K562 (cell line): ENCODE results near the gene KDF1. TPM values are rescaled to one million over a fixed set of nuclear protein-coding genes. Genes with fewer than 3 reads are reported as not detected.

ENCODE experiments used
- ATF1 ChIP-seq, 2 experiments: fragments of 450-650 bp in 1 of 2; IDR thresholded peaks; 2 replicates each; pipeline ENCODE4 v1.6.1; 2016; ENCODE audit warnings: missing compliant biosample characterization in 1 of 2, missing genetic modification characterization in 1 of 2
- CEBPB ChIP-seq: fragments of 450-650 bp; IDR thresholded peaks from 2 replicates; pipeline ENCODE4 v1.6.1; 2016; ENCODE audit warnings: missing genetic modification characterization, missing compliant biosample characterization
- CREB1 ChIP-seq, 2 experiments: sonication (generic) in 1 of 2; formaldehyde crosslinking in 1 of 2; IDR thresholded peaks; 2 replicates each; pipeline versions ENCODE4 v1.6.1 to v1.8.0; 2012 to 2022; ENCODE audit warnings: inconsistent platforms in 1 of 2, mild to moderate bottlenecking in 1 of 2, missing genetic modification reagents in 1 of 2, moderate library complexity in 1 of 2
- GATA2 ChIP-seq: sonication (generic); formaldehyde crosslinking; IDR thresholded peaks from 2 replicates; pipeline ENCODE4 v1.4.0; 2020; ENCODE audit warnings: mild to moderate bottlenecking, missing genetic modification reagents
- KAT2B ChIP-seq: IDR thresholded peaks from one replicate; pipeline ENCODE4 v1.6.1; 2012; ENCODE audit warnings: low read depth, mild to moderate bottlenecking, control low read depth, inconsistent platforms, low read length, moderate library complexity
- KDM2B ChIP-seq: fragments of 250-450 bp; sonication (Bioruptor Pico); IDR thresholded peaks from 2 replicates; pipeline ENCODE4 v1.8.0; 2021; ENCODE audit warnings: mild to moderate bottlenecking, moderate library complexity
- LARP7 ChIP-seq: fragments of 450-650 bp; IDR thresholded peaks from 2 replicates; pipeline ENCODE4 v1.6.1; 2016
- MEF2D ChIP-seq: conservative IDR thresholded peaks from 2 replicates; pipeline ENCODE4 v1.6.1; 2016; ENCODE audit warnings: low read depth, missing genetic modification characterization, missing compliant biosample characterization
- MTF1 ChIP-seq: fragments of 250-450 bp; sonication (Bioruptor Pico); IDR thresholded peaks from 2 replicates; pipeline ENCODE4 v1.9.0; 2021; ENCODE audit warnings: moderate library complexity, mild to moderate bottlenecking, inconsistent platforms, borderline replicate concordance
- PTRF ChIP-seq: fragments of 450-650 bp; IDR thresholded peaks from 2 replicates; pipeline ENCODE4 v1.6.1; 2016; ENCODE audit warnings: mild to moderate bottlenecking, missing genetic modification characterization, missing compliant biosample characterization
- RAD51 ChIP-seq: fragments of 450-650 bp; IDR thresholded peaks from 2 replicates; pipeline ENCODE4 v1.7.1; 2016; ENCODE audit warnings: low read depth, mild to moderate bottlenecking, borderline replicate concordance
- SMAD1 ChIP-seq: fragments of 150-350 bp; IDR thresholded peaks from 2 replicates; pipeline ENCODE4 v1.6.1; 2014; ENCODE audit warnings: low read length, low read depth; ENCODE audit not compliant: partially characterized antibody
- SMARCA5 ChIP-seq: fragments of 450-650 bp; IDR thresholded peaks from 2 replicates; pipeline ENCODE4 v1.6.1; 2016
- ZFP1 ChIP-seq: fragments of 450-650 bp; formaldehyde crosslinking; IDR thresholded peaks from 2 replicates; pipeline ENCODE4 v1.4.0; 2020; ENCODE audit warnings: mild to moderate bottlenecking, mixed read lengths
- ZNF24 ChIP-seq: fragments of 450-650 bp; IDR thresholded peaks from 2 replicates; pipeline ENCODE4 v1.6.1; 2016
- ZNF324 ChIP-seq: fragments of 250-450 bp; sonication (Bioruptor Pico); IDR thresholded peaks from 2 replicates; pipeline ENCODE4 v1.4.0; 2020; ENCODE audit warnings: mild to moderate bottlenecking
- polyA plus RNA-seq, 8 experiments: library from polyadenylated mRNA; depleted of rRNA in 4 of 8; stranded (reverse) in 5 of 8; unstranded in 3 of 8; fragments of >200 nt; fragmentation: Nextera tagmentation in 2 of 8; fragmentation: Illumina TruSeq in 1 of 8; extraction: Ambion mirVana in 2 of 8; extraction: Trizol in 1 of 8; gene quantifications; 2 replicates each; pipeline versions ENCODE4 v1.2.1 to v1.2.3, GENCODE V29; 2011 to 2014; ENCODE audit warnings: inconsistent platforms in 1 of 8, missing spikeins in 1 of 8
- total RNA-seq, 7 experiments: library from RNA; depleted of rRNA in 6 of 7; stranded (reverse); fragments of >200 nt in 6 of 7; fragmentation: Illumina TruSeq in 2 of 7; extraction: Trizol in 2 of 7; gene quantifications; 2 replicates each; pipeline versions ENCODE4 v1.2.1 to v1.2.3, GENCODE V29; 2011 to 2021; ENCODE audit warnings: low replicate concordance in 1 of 7
- TF ChIP-seq, protein P1 (sequence below), 2 experiments: fragments of 450-650 bp; IDR thresholded peaks; 2 replicates each; pipeline ENCODE4 v1.6.1; 2018; ENCODE audit warnings: mild to moderate bottlenecking in 2 of 2, low read depth in 1 of 2; ENCODE audit not compliant: partially characterized antibody in 2 of 2
- TF ChIP-seq, protein P2 (sequence below): fragments of 450-650 bp; IDR thresholded peaks from 2 replicates; pipeline ENCODE4 v1.7.0; 2016; ENCODE audit warnings: borderline replicate concordance
- TF ChIP-seq, protein P3 (sequence below): fragments of 250-450 bp; sonication (Bioruptor Pico); IDR thresholded peaks from 2 replicates; pipeline ENCODE4 v1.4.0; 2020; ENCODE audit warnings: mild to moderate bottlenecking, moderate library complexity

The KDF1 gene
- total and polyA plus RNA-seq, 9 of the 15 experiments (the other 6 are each of a cell fraction or from before 2014, with no cell fraction given) = 0.38 to 1.9 (median 0.83) TPM

DNA sequence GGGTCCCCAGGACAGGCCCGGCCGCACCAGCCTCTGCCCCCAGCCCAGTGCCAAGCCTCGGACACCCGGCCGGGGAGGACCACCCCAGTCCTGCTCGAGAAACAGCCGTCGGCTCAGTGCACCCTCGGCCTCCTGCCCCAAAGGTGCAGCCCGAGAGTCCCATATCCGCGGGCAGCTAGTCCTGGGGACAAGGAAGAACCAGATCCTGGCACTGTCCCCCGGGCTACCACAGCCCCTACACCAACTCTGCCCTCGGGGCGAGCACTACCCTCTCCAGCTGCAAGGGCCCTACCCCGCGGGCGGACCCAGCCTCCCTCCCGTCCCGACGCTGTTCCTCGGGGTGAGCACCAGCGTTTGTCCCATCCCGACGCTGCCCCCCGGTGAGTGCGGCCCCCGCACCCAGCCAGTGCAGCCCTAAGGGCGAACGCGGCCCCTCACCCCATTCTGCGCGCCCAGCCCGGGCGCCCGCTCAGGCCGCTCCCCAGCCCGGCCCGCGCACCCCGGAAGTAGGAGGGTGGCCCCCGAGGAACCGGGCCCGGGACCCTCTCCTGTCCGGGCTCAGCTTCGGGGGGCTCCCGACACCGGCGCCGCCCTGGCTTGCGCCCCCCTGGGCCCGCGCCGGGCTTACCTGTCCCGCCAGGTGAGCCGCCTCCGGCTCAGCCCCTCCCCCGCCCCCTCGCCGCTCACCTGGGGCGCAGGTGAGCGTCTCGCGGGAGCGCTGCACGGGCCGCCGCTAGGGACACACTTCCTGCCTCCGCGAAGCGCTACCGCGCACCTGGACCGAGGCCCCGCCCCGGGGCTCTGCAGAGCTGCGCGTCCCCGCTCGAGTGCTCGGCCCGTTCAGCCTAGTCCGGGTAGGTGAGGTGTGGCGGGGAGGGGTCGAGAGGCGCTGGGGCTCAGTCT is at the start of gene KDF1 (continued):
- TF ChIP-seq, protein P1, sequence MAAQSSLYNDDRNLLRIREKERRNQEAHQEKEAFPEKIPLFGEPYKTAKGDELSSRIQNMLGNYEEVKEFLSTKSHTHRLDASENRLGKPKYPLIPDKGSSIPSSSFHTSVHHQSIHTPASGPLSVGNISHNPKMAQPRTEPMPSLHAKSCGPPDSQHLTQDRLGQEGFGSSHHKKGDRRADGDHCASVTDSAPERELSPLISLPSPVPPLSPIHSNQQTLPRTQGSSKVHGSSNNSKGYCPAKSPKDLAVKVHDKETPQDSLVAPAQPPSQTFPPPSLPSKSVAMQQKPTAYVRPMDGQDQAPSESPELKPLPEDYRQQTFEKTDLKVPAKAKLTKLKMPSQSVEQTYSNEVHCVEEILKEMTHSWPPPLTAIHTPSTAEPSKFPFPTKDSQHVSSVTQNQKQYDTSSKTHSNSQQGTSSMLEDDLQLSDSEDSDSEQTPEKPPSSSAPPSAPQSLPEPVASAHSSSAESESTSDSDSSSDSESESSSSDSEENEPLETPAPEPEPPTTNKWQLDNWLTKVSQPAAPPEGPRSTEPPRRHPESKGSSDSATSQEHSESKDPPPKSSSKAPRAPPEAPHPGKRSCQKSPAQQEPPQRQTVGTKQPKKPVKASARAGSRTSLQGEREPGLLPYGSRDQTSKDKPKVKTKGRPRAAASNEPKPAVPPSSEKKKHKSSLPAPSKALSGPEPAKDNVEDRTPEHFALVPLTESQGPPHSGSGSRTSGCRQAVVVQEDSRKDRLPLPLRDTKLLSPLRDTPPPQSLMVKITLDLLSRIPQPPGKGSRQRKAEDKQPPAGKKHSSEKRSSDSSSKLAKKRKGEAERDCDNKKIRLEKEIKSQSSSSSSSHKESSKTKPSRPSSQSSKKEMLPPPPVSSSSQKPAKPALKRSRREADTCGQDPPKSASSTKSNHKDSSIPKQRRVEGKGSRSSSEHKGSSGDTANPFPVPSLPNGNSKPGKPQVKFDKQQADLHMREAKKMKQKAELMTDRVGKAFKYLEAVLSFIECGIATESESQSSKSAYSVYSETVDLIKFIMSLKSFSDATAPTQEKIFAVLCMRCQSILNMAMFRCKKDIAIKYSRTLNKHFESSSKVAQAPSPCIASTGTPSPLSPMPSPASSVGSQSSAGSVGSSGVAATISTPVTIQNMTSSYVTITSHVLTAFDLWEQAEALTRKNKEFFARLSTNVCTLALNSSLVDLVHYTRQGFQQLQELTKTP (IDR thresholded peaks at IDR 0.05; ENCODE audit: low read depth in 1 of 2, partially characterized antibody in 2 of 2) = no peak
- TF ChIP-seq CREB1 (IDR thresholded peaks at IDR 0.05) (no peak), CREB1 (CRISPR knock-in tag; IDR thresholded peaks at IDR 0.05) (no peak; the same call in 1 of the 2 replicates), PTRF (tag) (no peak), ZNF324 (no peak), ZNF24 (no peak), SMARCA5 (no peak), ATF1 (CRISPR knock-in tag; IDR thresholded peaks at IDR 0.05) (no peak), ATF1 (tag; IDR thresholded peaks at IDR 0.05) (no peak), KDM2B (peak; percentile 99; the same call in 1 of the 2 replicates), MTF1 (no peak), ZFP1 (CRISPR knock-in tag) (no peak), CEBPB (tag) (no peak), GATA2 (no peak), SMAD1 (no peak), MEF2D (tag) (no peak), LARP7 (no peak), KAT2B (no peak), RAD51 (no peak)
- TF ChIP-seq, protein P2, sequence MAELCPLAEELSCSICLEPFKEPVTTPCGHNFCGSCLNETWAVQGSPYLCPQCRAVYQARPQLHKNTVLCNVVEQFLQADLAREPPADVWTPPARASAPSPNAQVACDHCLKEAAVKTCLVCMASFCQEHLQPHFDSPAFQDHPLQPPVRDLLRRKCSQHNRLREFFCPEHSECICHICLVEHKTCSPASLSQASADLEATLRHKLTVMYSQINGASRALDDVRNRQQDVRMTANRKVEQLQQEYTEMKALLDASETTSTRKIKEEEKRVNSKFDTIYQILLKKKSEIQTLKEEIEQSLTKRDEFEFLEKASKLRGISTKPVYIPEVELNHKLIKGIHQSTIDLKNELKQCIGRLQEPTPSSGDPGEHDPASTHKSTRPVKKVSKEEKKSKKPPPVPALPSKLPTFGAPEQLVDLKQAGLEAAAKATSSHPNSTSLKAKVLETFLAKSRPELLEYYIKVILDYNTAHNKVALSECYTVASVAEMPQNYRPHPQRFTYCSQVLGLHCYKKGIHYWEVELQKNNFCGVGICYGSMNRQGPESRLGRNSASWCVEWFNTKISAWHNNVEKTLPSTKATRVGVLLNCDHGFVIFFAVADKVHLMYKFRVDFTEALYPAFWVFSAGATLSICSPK = no peak
- TF ChIP-seq, protein P3, sequence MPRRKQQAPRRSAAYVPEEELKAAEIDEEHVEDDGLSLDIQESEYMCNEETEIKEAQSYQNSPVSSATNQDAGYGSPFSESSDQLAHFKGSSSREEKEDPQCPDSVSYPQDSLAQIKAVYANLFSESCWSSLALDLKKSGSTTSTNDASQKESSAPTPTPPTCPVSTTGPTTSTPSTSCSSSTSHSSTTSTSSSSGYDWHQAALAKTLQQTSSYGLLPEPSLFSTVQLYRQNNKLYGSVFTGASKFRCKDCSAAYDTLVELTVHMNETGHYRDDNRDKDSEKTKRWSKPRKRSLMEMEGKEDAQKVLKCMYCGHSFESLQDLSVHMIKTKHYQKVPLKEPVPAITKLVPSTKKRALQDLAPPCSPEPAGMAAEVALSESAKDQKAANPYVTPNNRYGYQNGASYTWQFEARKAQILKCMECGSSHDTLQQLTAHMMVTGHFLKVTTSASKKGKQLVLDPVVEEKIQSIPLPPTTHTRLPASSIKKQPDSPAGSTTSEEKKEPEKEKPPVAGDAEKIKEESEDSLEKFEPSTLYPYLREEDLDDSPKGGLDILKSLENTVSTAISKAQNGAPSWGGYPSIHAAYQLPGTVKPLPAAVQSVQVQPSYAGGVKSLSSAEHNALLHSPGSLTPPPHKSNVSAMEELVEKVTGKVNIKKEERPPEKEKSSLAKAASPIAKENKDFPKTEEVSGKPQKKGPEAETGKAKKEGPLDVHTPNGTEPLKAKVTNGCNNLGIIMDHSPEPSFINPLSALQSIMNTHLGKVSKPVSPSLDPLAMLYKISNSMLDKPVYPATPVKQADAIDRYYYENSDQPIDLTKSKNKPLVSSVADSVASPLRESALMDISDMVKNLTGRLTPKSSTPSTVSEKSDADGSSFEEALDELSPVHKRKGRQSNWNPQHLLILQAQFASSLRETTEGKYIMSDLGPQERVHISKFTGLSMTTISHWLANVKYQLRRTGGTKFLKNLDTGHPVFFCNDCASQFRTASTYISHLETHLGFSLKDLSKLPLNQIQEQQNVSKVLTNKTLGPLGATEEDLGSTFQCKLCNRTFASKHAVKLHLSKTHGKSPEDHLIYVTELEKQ (CRISPR knock-in tag) = no peak
